ENCODE measurements around the gene FTL.

- TF ChIP-seq, protein P1, sequence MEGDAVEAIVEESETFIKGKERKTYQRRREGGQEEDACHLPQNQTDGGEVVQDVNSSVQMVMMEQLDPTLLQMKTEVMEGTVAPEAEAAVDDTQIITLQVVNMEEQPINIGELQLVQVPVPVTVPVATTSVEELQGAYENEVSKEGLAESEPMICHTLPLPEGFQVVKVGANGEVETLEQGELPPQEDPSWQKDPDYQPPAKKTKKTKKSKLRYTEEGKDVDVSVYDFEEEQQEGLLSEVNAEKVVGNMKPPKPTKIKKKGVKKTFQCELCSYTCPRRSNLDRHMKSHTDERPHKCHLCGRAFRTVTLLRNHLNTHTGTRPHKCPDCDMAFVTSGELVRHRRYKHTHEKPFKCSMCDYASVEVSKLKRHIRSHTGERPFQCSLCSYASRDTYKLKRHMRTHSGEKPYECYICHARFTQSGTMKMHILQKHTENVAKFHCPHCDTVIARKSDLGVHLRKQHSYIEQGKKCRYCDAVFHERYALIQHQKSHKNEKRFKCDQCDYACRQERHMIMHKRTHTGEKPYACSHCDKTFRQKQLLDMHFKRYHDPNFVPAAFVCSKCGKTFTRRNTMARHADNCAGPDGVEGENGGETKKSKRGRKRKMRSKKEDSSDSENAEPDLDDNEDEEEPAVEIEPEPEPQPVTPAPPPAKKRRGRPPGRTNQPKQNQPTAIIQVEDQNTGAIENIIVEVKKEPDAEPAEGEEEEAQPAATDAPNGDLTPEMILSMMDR (conservative IDR thresholded peaks at IDR 0.05; ENCODE audit: low read depth, low read length): no peak
- no peak for TF ChIP-seq EZH2 (IDR thresholded peaks at IDR 0.05; ENCODE audit: borderline replicate concordance, low read depth, low read length, poor library complexity, severe bottlenecking)
Observed at GRCh38 chr19:48991011-48991609, 26.0 kb downstream of the FTL start.
